Measurements from ENCODE around the gene KCNQ1.

KCNQ1 gene

GRCh38 chr11:2526808-2527381 lies 82.1 kb downstream of the KCNQ1 start:
- peak; percentile 16 to 77 for DNase-seq

DNA sequence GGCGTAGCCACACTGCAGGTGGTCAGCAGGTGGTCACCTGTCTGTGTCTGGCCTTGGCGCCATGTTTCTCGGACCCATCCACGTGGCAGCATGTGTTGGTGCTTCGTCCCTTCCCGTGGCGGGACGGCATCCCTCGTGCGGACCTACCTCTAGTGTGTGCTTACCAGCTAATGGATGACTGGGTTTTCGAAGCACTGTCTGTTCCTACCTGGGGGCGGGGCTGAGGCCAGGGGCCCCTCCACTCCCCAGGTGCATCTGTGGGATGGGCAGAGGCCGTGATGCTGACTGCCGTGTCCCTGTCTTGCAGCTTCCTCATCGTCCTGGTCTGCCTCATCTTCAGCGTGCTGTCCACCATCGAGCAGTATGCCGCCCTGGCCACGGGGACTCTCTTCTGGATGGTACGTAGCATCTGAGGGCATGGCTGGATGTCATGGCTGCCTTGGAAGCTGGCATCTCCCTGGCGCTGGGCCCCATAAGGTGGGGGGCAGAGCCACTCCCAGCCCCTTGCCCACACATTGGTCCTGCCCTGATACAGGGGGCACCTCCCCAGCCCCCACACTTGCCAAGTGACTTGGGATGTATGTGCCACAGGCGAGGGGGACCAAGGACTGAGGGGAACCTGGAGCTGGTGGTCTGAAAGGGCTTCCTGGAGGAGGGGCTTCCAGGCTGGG lies 82.9 kb downstream of the KCNQ1 start:
- DNase-seq, result peak in 1 of 2 donors; percentile 9

GRCh38 chr11:2528301-2529050 lies 83.7 kb downstream of the KCNQ1 start:
- DNase-seq, result peak in 1 of 2 donors; percentile 10

DNA sequence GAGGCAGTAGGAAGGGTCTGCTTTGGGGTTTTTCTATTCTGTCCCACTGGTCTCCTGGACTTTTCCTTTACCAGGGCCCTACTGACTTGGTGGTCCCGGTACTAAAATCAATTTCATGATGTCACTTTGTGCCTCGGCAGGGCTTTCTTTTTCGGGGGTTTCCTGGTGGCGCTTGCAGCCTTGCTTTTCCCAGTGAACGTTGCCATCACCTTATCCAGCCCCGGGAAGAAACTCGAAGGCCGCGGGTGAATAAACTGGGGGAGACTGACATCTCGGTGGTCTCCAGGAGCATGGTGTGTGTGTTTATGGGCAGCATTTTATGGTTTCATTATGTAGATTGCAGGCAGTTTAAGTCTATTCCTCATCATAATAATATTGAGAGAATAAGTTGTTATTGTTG lies 84.4 kb downstream of the KCNQ1 start:
- no peak for DNase-seq

GRCh38 chr11:2529636-2530035 lies 84.8 kb downstream of the KCNQ1 start:
- DNase-seq, result no peak

DNA sequence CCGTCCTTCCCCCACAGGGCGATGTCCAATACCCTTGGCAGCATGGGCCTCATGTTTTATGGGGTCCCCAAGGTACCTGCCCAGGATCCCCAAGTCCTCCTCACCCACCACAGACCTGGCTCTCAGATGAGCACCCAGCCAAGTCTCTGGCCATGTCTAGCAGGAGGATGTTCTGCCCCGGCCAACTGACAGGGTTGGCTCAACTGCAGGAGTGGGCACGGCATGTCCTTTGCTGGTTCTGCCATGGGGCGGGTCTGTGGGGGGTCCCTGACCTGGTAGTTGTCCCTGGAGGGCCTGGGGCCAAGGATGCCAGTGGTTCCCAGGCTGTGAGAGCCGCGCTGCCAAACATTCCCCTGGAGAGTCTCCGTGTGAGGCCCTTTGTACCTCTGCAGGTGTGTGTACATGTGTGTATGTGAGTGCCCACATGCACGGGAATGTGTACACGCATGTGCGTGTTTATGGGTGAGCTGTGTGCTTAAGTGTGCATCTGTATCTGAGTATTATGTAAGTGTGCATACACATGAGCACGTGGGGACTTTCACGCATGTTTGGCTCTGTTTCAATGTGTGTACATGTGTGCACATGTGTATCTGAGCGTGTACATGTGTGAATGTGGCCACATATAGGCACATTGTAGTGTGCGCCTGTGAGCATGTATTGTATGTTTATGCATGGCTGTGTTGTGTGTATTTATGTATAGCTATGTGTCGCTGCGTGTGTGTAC lies 85.5 kb downstream of the KCNQ1 start:
- no peak for DNase-seq

DNA sequence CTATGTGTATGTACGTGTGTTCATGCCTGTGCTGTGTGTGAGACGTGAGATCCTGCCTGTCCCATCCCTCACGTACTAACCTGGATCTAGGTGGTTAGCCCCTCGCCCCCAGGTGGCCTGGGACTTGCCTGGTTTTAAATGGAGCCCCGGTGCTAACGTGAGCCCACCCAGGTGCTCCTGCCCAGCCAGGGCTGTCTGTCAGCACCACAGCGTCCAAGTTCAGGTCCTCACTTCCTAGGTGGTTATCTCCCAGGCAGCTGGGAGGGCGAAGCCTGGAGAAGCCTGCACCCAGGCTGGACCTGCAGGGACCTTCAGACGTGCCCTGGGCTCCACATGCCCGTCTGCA lies 86.0 kb downstream of the KCNQ1 start:
- no peak for DNase-seq

DNA sequence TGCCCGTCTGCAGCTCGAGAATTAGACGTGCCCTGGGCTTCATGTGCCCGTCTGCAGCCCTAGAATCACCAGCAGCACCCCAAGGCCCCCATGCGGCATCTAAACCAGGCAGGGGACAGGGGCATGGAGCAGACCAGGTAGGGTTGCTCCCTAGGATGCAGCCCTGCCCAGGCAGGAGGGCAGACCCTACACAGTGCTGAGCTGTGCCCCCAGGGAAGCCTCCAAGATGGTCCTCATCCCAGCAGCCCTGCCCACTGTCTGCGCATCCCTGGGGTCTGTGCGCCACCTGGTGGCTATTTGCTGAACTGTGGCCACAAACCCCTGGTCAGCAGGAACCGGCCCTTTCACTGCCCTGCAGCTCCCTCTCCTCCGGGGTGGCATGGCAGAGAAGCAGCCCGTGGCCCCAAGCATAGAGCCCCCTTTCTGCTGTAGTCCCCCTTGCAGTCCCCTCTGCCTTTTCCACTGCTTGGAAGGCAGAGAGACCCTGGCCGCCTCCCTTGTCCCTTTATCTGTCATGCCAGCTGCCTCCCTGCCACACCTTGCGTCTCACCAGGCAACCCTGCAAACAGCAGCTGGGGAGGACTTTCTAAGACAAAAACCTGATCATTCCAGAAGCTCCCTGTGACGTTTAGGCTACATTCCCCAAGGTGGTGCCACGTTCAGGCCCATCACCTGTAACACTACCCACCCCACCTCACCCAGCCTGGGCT lies 86.6 kb downstream of the KCNQ1 start:
- DNase-seq, result peak; percentile 63

- DNase-seq, result no peak
Measured at GRCh38 chr11:2531987-2532703, 87.3 kb downstream of the KCNQ1 start.

GRCh38 chr11:2532704-2533586 lies 88.1 kb downstream of the KCNQ1 start:
- DNase-seq, result peak; percentile 90 to 91

- DNase-seq, result peak; percentile 26 to 69
Measured at GRCh38 chr11:2533587-2534133, 88.9 kb downstream of the KCNQ1 start.

DNA sequence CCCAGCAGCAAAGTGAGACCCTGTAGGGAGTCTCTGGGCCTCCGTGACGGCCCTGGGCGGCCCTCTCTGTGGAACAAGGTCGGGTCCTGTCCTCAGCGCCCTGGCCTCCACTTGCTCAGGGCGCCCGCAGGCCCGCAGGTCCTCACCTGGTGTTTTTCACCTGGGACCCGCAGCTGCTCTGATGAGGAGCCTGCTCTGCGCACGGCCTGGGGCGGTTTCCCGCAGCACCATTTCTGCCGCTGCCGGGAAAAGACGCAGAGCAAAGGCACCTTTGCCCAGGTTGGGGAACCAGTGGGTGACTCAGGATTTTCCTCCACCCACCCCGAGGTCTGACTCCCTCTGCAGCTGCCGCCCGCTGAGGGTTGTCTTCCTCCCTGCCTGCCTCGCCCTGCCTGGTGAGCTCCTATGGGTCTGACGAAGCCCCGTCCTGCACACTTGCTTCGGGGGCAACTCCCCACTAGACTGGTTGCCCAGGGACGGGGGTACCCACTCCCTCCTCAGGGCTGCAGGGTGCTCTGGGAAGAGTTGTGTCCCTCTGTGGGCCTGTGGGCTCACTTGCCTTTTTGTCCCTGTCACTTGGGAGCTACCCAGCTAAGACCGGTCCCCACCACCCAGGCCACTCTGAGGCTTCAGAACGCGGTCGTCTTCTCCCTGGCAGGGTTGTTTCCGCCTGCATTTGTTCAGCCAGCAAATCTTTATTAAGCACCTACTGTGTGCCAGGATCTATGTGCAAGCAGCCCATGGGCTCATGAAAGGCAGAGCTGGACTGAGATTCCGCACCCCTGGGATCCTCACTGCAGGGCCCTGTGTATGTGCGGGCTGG lies 89.5 kb downstream of the KCNQ1 start:
- DNase-seq, result no peak

GRCh38 chr11:2534957-2535672 lies 90.3 kb downstream of the KCNQ1 start:
- no peak for DNase-seq

GRCh38 chr11:2535673-2536439 lies 91.0 kb downstream of the KCNQ1 start:
- DNase-seq, result no peak

DNA sequence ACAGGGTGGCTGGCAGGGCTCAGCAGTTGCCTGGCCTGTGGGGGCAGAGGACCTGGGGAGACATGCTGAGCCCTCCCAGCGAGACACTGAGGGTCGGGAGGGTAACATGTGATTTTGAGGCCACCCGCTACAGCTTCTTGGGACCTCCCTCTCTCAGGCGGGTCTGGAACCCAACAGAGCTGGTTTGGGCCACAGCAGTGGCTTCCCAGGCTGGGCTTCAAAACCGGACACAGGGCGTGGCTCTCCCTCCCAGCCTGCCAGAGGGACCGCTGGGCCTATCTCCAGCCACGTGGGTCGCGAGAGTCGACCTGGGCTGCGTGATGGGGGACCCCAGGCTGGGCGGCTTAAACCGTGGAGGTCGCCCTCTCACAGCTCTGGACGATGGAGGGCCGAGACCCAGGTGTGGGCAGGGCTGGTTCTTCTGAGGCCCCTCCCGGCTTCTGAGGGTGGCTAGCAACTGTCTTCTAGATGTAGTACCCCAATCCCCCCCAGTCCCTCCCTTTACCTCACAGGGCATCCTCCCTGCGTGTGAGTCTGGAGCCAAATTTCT lies 91.7 kb downstream of the KCNQ1 start:
- DNase-seq, result no peak

- no peak for DNase-seq
Measured at GRCh38 chr11:2537010-2537705, 92.3 kb downstream of the KCNQ1 start.

Data from CD4-positive, alpha-beta T cell treated with Interleukin-4 for 1 hour (primary cell).